Spleen (tissue), 11 donors: ENCODE data around the gene KIF21B. TPM values are rescaled to one million over a fixed set of nuclear protein-coding genes. Genes with fewer than 3 reads are reported as not detected.

Experiments
- DNase-seq: peaks from one replicate; pipeline ENCODE4 v3.0.0-alpha.2; 2020
- H3K27ac ChIP-seq, 8 donors: fragments of 200-600 bp; sonication (generic) in 7 of 8; 1 replicate in 4 of 8; 2 replicates in 4 of 8; pipeline versions ENCODE4 v1.5.0 to v1.8.0; 2016 to 2021; ENCODE audit warnings: inconsistent platforms in 4 of 8, mild to moderate bottlenecking in 4 of 8, moderate library complexity in 1 of 8
- H3K27me3 ChIP-seq, 7 donors: fragments of 200-600 bp; sonication (generic) in 6 of 7; replicated peaks in 1 of 7; 1 replicate in 4 of 7; 2 replicates in 3 of 7; pipeline versions ENCODE4 v1.5.0 to v1.8.0; 2016 to 2021; ENCODE audit warnings: inconsistent platforms in 3 of 7, mild to moderate bottlenecking in 1 of 7
- H3K36me3 ChIP-seq, 6 donors: fragments of 200-600 bp; sonication (generic) in 5 of 6; 1 replicate in 4 of 6; 2 replicates in 2 of 6; pipeline versions ENCODE4 v1.5.0 to v1.8.0; 2016 to 2021; ENCODE audit warnings: inconsistent platforms in 2 of 6
- H3K4me1 ChIP-seq, 6 donors: fragments of 200-600 bp; sonication (generic) in 5 of 6; 1 replicate in 3 of 6; 2 replicates in 3 of 6; pipeline versions ENCODE4 v1.5.0 to v1.8.0; 2016 to 2021; ENCODE audit warnings: inconsistent platforms in 3 of 6
- H3K4me3 ChIP-seq, 8 donors: fragments of 200-600 bp; sonication (generic) in 7 of 8; 1 replicate in 4 of 8; 2 replicates in 4 of 8; pipeline versions ENCODE4 v1.5.0 to v1.8.0; 2016 to 2021; ENCODE audit warnings: inconsistent platforms in 4 of 8, mild to moderate bottlenecking in 4 of 8, moderate library complexity in 2 of 8
- H3K9me3 ChIP-seq, 8 donors: fragments of 200-600 bp; sonication (generic) in 7 of 8; 1 replicate in 4 of 8; 2 replicates in 4 of 8; pipeline versions ENCODE4 v1.5.0 to v1.8.0; 2016 to 2021; ENCODE audit warnings: inconsistent platforms in 4 of 8
- CTCF ChIP-seq, 11 experiments: fragments of 200-600 bp in 7 of 11; fragments of 450-650 bp in 4 of 11; sonication (generic) in 4 of 11; IDR thresholded peaks in 8 of 11; conservative IDR thresholded peaks in 3 of 11; 1 replicate in 7 of 11; 2 replicates in 4 of 11; pipeline versions ENCODE4 v1.4.0 to v1.8.0; 2016 to 2021; ENCODE audit warnings: antibody characterized with exemption in 11 of 11, inconsistent platforms in 4 of 11, mild to moderate bottlenecking in 1 of 11
- POLR2A ChIP-seq, 3 donors: fragments of 450-650 bp; IDR thresholded peaks; one replicate each; pipeline ENCODE4 v1.5.1; 2017; ENCODE audit warnings: antibody characterized with exemption in 3 of 3, mild to moderate bottlenecking in 1 of 3
- POLR2AphosphoS5 ChIP-seq, 3 donors: sonication (generic); formaldehyde crosslinking; IDR thresholded peaks; one replicate each; pipeline ENCODE4 v1.5.1; 2017; ENCODE audit warnings: antibody characterized with exemption in 3 of 3
- WGBS, 5 donors: extraction: QIAGEN DNeasy Blood & Tissue Kit in 3 of 5; methylation state at CpG; one replicate each; pipeline versions ENCODE4 v1.1.5 to v1.1.7; 2013 to 2018; 5-methylcytosine and 5-hydroxymethylcytosine counted together
- intact Hi-C: fragments of 100-400 bp; cut with DNase I; formaldehyde crosslinking; loops from one replicate; pipeline ENCODE4 v1.15.0; 2023; ENCODE audit warnings: low total_unique reads
- polyA plus RNA-seq, 3 donors: library from polyadenylated mRNA; stranded (reverse); fragments of 200-250 nt; gene quantifications; one replicate each; pipeline ENCODE4 v1.2.1, GENCODE V29; 2013
- total RNA-seq, 7 donors: library from RNA; depleted of rRNA in 3 of 7; stranded (reverse); fragments of >200 nt in 3 of 7; fragmentation: NEBNext Ultra II Directional in 4 of 7; extraction: Animal tissue kit (Norgen Biotek cat#: 25700) in 4 of 7; gene quantifications; one replicate each; pipeline versions ENCODE4 v1.1.0 to v1.2.1, GENCODE V29; 2016 to 2021
- donor health status: healthy with polysubstance abuse.
- donor health status: DM: no; HTN: no; CAD: no; lungs with moderate emphysema.
- donor health status: DM: no; HTN: no; CAD: no.
- donor health status: Bipolar disorder and iron deficiency.
- donor health status: healthy.
- donor health status: DM: no; HTN: no; CAD: no.
- donor health status: DM: yes; HTN: yes; CAD: no.

The KIF21B gene
- total and polyA plus RNA-seq, 10 donors: 3.0 to 49.0 (median 28.1) TPM

GRCh38 chr1:201068976-201069375, 45.5 kb upstream of the KIF21B start:
- Histone ChIP-seq H3K36me3 (no peaks in the 10 kb centered on the region), H3K4me1 (peaks cover 0 to 3% (median 0%) of the 10 kb centered on the region in 6 donors), H3K4me3 (no peak overlapping the region), H3K9me3 (no peaks in the 10 kb centered on the region), H3K27me3 (peaks cover 0 to 8% (median 0%) of the 10 kb centered on the region in 7 donors), H3K27ac (no peak overlapping the region)
- intact Hi-C loops: no loop called here
- WGBS, 5 donors: 76 to 84% (median 77%) methylated on average over 4 of the region's 4 CpGs
- DNase-seq: no peak
- TF ChIP-seq CTCF (IDR thresholded peaks at IDR 0.05 in 8 of 11, conservative IDR thresholded peaks at IDR 0.05 in 3 of 11) (no peak), POLR2AphosphoS5 (IDR thresholded peaks at IDR 0.05) (no peak), POLR2A (IDR thresholded peaks at IDR 0.05) (no peak)

GRCh38 chr1:201066986-201067385, 43.5 kb upstream of the KIF21B start:
- WGBS, 5 donors: 65 to 83% (median 77%) methylated on average over 4 of the region's 4 CpGs
- no peak for DNase-seq
- intact Hi-C loops: no loop called here
- H3K36me3 ChIP-seq: no peaks in the 10 kb centered on the region
- peaks cover 0 to 9% (median 0%) of the 10 kb centered on the region in 7 donors for H3K27me3 ChIP-seq
- no peak overlapping the region for H3K27ac ChIP-seq
- TF ChIP-seq CTCF (IDR thresholded peaks at IDR 0.05 in 8 of 11, conservative IDR thresholded peaks at IDR 0.05 in 3 of 11) (no peak), POLR2A (IDR thresholded peaks at IDR 0.05) (no peak), POLR2AphosphoS5 (IDR thresholded peaks at IDR 0.05) (no peak)
- peaks cover 0 to 3% (median 0%) of the 10 kb centered on the region in 6 donors for H3K4me1 ChIP-seq
- no peak overlapping the region for H3K4me3 ChIP-seq
- H3K9me3 ChIP-seq: no peaks in the 10 kb centered on the region

- Histone ChIP-seq H3K36me3 (no peaks in the 10 kb centered on the region), H3K4me1 (no peaks in the 10 kb centered on the region), H3K4me3 (no peak overlapping the region), H3K27ac (no peak overlapping the region), H3K9me3 (no peaks in the 10 kb centered on the region), H3K27me3 (peaks cover 0 to 9% (median 0%) of the 10 kb centered on the region in 7 donors)
- DNase-seq: no peak
- WGBS, 5 donors: 81 to 95% (median 91%) methylated on average over 8 to 10 of the region's 10 CpGs
- no peak for TF ChIP-seq POLR2A (IDR thresholded peaks at IDR 0.05)
- TF ChIP-seq POLR2AphosphoS5 (IDR thresholded peaks at IDR 0.05): no peak
- no peak for TF ChIP-seq CTCF (IDR thresholded peaks at IDR 0.05 in 8 of 11, conservative IDR thresholded peaks at IDR 0.05 in 3 of 11)
- intact Hi-C loops: no loop called here
Measured at GRCh38 chr1:201065686-201066085, 42.2 kb upstream of the KIF21B start.

- Histone ChIP-seq H3K4me3 (no peak overlapping the region), H3K36me3 (no peaks in the 10 kb centered on the region), H3K27ac (no peak overlapping the region), H3K9me3 (no peaks in the 10 kb centered on the region), H3K4me1 (no peaks in the 10 kb centered on the region), H3K27me3 (peaks cover 0 to 4% (median 0%) of the 10 kb centered on the region in 7 donors)
- no peak for DNase-seq
- no peak for TF ChIP-seq POLR2AphosphoS5 (IDR thresholded peaks at IDR 0.05)
- TF ChIP-seq CTCF (IDR thresholded peaks at IDR 0.05 in 8 of 11, conservative IDR thresholded peaks at IDR 0.05 in 3 of 11): no peak
- TF ChIP-seq POLR2A (IDR thresholded peaks at IDR 0.05): no peak
- intact Hi-C loops: no loop called here
- 75 to 84% (median 78%) methylated on average over 8 of the region's 8 CpGs for whole genome bisulfite sequencing, 5 donors
Measured at GRCh38 chr1:201064806-201065205, 41.3 kb upstream of the KIF21B start.
